GOT3 (cell line): ENCODE results near the gene KRTAP4-16.
"Not testable (repeated sequence)": the region's sequence is repeated elsewhere in the genome, so short reads cannot be mapped to it uniquely, and the experiment has no call there.

Experiments used
- DNase-seq: peaks from one replicate; lab custom pipeline; 2025; ENCODE audit warnings: mixed read lengths; lab: John Stamatoyannopoulos, UW

The KRTAP4-16 gene

GRCh38 chr17:41101586-41102259 is at the start of gene KRTAP4-16:
Gene KRTAP4-16, minus strand, starts transcription at chr17:41102209. Its CDS starts 0 bp downstream, at chr17:41102209.
- no peak for DNase-seq

- no peak for DNase-seq
These were observed 49.5 kb upstream of the KRTAP4-16 start for GRCh38 chr17:41151525-41151924.

- no peak for DNase-seq
These were observed 48.0 kb upstream of the KRTAP4-16 start for GRCh38 chr17:41150026-41150425.

- no peak for DNase-seq
These were observed 47.6 kb upstream of the KRTAP4-16 start, which contains the start of gene KRTAP4-5 for GRCh38 chr17:41149652-41149985. Gene KRTAP4-5, minus strand, starts transcription at chr17:41149825. Its CDS starts 58 bp downstream, at chr17:41149767.

DNA sequence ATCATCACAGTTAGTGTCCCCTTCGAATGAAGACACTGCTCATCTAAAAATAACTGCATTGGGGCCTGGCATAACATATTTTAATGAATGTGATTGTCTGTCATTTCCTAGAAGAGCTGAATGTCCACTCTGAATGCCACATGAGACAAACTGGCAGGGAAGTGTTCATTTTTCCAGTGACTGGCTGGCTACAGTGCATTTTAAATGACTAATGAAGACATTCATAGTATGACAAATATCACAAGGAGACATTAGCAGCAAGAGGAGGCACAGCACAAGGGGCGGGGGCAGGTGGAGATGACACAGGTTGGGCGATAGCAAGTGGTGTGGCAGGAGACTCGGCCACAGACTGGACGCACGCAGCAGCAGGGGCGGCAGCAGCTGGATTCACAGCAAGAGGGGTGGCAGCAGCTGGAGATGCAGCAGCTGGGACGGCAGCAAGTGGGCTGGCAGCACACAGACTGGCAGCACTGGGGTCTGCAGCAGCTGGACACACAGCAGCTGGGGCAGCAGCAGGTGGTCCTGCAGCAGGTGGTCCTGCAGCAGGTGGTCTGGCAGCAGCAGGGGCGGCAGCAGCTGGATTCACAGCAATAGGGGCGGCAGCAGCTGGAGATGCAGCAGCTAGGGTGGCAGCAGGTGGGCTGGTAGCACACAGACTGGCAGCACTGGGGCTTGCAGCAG is 47.1 kb upstream of the KRTAP4-16 start:
- not testable (repeated sequence) for DNase-seq

DNA sequence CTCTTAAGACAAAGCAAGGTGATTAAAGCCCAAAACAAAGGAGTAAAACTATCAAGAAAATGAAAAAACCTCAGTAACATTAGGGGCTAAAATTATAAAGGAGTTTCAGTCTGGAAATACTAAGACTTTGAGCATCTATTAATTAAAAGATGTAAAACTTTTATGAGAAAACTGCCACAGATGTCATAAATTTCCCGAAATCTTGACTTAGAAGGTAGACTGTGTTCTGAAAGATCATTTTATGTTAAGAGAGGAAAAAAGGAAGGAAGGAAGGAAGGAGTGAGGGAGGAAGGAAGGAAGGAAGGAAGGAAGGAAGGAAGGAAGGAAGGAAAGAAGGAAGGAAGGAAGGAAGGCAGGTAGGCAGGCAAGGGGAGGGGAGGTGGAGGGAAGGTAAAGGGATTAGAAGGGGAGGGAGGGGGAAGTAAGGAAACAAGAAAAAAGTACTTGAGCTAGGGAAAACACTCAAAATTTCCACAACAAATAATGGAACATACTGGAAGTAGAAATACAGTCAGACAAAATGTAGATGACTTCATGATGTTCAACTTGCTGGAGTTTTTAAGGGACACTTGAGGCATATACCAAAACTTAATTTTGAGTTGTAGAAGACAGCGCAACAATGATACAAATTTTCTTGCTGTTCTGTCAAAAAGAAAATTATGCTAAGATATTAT is 45.7 kb upstream of the KRTAP4-16 start:
- DNase-seq, result no peak

- DNase-seq, result no peak
These were observed 43.3 kb upstream of the KRTAP4-16 start for GRCh38 chr17:41145261-41145660.

GRCh38 chr17:41144846-41145245 is 42.8 kb upstream of the KRTAP4-16 start:
- DNase-seq, result no peak

DNA sequence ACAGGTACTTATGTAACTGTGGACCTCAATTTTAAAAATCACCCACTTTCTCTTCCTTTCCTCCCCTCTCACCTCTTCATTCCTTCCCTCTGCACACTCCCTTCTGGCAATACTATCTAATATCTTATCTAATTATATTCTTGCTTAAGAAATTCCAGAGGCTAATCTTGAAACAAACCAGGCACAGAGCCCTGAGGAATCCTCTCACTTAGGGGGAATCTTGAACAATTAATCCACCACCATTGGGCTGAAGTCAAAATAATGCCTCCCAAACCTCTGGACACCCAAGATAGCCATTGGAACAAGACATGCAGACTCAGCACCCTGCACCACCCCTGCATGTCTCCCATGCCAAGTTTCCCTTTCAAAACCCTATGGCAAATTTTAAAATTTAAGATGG is 39.4 kb upstream of the KRTAP4-16 start:
- DNase-seq, result no peak

- no peak for DNase-seq
These were observed 38.5 kb upstream of the KRTAP4-16 start, which contains the start of gene KRTAP4-6 for GRCh38 chr17:41140360-41141131. Gene KRTAP4-6, minus strand, starts transcription at chr17:41140544. Its CDS starts 57 bp downstream, at chr17:41140487.

DNA sequence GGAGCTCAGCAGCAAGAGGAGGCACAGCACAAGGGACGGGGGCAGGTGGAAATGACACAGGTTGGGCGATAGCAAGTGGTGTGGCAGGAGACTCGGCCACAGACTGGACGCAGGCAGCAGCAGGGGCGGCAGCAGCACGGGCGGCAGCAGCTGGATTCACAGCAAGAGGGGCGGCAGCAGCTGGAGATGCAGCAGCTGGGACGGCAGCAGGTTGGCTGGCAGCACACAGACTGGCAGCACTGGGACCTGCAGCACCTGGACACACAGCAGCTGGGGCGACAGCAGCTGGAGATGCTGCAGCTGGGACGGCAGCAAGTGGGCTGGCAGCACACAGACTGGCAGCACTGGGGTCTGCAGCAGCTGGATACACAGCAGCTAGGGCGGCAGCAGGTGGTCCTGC is 37.9 kb upstream of the KRTAP4-16 start:
- not testable (repeated sequence) for DNase-seq

- no peak for DNase-seq
These were observed 32.1 kb upstream of the KRTAP4-16 start for GRCh38 chr17:41133880-41134735.

DNA sequence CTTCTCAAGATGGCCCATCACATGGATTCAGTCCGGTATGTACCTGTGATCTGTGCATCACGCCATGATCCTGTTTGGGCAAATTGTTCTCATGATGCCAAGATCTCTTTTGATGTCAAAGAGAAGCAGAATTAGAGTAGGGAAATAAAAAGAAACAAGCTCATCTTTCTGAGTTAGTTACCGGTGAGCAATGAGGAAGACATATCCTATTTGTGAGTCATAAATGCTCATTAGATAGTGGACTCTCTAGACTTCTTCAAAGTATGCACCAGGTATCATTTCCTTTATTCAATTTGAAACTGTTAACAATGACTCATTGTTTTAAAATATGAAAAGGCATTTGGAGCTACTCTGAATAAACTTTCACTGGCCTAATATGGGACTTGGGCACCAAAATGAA is 30.0 kb upstream of the KRTAP4-16 start:
- DNase-seq, result no peak

GRCh38 chr17:41127371-41127770 is 25.4 kb upstream of the KRTAP4-16 start:
- DNase-seq, result no peak

DNA sequence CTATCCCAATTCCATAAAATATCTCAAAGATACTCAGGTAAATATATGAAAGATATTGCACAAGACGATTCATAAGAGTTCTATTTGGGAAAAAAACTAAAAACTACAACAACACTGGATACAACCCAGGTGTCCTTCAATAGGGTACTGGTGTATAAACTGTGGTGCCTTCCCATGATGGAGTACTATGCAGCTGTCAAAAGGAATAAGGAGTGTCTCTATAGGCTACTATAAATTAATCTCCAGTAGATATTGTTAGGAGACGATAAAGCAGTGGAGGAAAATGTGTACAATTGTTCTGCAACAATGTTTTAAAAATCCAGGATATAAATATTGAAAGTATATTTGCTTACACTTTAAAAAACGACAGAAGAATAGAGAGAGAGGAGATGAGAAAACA is 24.4 kb upstream of the KRTAP4-16 start:
- no peak for DNase-seq

- no peak for DNase-seq
These were observed 23.1 kb upstream of the KRTAP4-16 start for GRCh38 chr17:41125064-41125463.

DNA sequence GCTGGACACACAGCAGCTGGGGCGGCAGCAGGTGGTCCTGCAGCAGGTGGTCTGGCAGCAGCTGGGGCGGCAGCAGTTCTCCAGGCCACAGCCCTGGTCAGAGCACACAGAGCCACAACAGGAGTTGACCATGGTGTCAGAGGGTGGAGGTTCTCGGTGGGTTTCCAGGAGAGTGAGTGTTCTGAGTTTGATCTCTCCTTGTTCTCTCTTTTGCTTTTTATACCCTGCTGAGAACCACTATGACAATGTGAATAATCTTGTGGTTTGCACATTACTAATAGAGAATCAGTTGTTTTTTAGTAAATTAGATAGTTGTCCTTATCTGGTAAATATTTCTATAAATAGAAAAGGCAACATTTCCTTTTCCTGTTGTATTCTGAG is 22.0 kb upstream of the KRTAP4-16 start, which contains the start of gene KRTAP4-12:
KRTAP4-12 (minus strand) TSS at position 192 of the 381 bp plus-strand sequence; CDS start at position 132, 60 bp downstream.
- not testable (repeated sequence) for DNase-seq

DNA sequence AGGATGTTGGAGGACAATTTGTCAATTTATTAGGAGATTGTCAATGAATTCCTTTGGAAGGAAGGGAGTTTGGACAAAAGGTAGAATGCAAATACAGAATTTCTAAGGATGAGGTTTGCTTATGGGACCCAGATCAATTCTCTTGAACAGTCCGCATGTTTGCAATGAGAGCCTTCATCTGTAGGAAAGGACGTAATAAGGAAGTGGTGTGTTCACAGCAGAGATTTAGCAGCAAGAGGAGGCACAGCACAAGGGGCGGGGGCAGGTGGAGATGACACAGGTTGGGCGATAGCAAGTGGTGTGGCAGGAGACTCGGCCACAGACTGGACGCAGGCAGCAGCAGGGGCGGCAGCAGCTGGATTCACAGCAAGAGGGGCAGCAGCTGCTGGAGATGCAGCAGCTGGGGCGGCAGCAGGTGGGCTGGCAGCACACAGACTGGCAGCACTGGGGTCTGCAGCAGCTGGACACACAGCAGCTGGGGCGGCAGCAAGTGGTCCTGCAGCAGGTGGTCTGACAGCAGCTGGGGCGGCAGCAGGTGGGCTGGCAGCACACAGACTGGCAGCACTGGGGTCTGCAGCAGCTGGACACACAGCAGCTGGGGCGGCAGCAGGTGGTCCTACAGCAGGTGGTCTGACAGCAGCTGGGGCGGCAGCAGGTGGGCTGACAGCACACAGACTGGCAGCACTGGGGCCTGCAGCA is 21.4 kb upstream of the KRTAP4-16 start:
- DNase-seq, result not testable (repeated sequence)

DNA sequence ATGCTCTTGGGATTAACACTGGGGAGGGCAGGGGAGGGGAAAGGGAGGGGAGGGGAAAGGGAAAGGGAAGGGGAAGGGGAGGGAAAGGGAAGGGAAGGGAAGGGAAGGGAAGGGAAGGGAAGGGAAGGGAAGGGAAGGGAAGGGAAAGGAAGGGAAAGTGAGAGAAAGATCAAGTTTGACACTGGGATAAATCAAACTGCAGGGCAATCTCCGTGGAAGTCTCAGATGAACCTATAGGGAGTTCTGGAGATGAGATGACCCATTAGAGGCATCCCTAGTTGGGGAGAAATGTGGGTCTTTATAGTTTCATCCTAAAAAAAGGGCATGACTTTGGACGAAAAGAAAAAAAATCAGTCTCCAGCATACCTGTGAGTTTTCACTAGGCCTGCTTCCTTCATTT is 19.7 kb upstream of the KRTAP4-16 start:
- no peak for DNase-seq
